Mesendoderm (in vitro differentiated cells): ENCODE data around the gene SSBP2.

Source experiments
- DNase-seq: peaks from one replicate; pipeline ENCODE4 v3.0.0; 2013
- H2AK5ac ChIP-seq: 2 replicates; pipeline ENCODE4 v1.6.1; 2013; ENCODE audit warnings: low read length, inconsistent platforms
- H2BK120ac ChIP-seq: 2 replicates; pipeline ENCODE4 v1.6.1; 2013; ENCODE audit warnings: low read depth, mild to moderate bottlenecking, low read length, moderate library complexity, mixed read lengths
- H2BK15ac ChIP-seq: replicated peaks from 2 replicates; pipeline ENCODE4 v1.6.1; 2013; ENCODE audit warnings: low read depth, mild to moderate bottlenecking, moderate library complexity
- H2BK5ac ChIP-seq: 2 replicates; pipeline ENCODE4 v1.6.1; 2013; ENCODE audit warnings: low read length, inconsistent platforms
- H3K18ac ChIP-seq: 2 replicates; pipeline ENCODE4 v1.6.1; 2013; ENCODE audit warnings: mild to moderate bottlenecking, low read length, mixed read lengths
- H3K23ac ChIP-seq: one replicate; pipeline ENCODE4 v1.6.1; 2013; ENCODE audit warnings: low read length
- H3K27ac ChIP-seq: 2 replicates; pipeline ENCODE4 v1.5.1; 2013; ENCODE audit warnings: low read depth, mild to moderate bottlenecking, inconsistent platforms, low read length, moderate library complexity
- H3K27me3 ChIP-seq: 2 replicates; pipeline ENCODE4 v1.6.1; 2013; ENCODE audit warnings: low read length, control low read depth, mild to moderate bottlenecking, inconsistent platforms; ENCODE audit not compliant: insufficient read depth, poor library complexity
- H3K36me3 ChIP-seq: 2 replicates; pipeline ENCODE4 v1.6.1; 2013; ENCODE audit warnings: low read length, inconsistent platforms; ENCODE audit not compliant: control insufficient read depth, insufficient read depth
- H3K4ac ChIP-seq: one replicate; pipeline ENCODE4 v1.6.1; 2013; ENCODE audit warnings: low read depth, mild to moderate bottlenecking, low read length, moderate library complexity
- H3K4me1 ChIP-seq: 2 replicates; pipeline ENCODE4 v1.6.1; 2013; ENCODE audit warnings: low read depth, low read length, inconsistent platforms; ENCODE audit not compliant: control insufficient read depth
- H3K4me2 ChIP-seq: 2 replicates; pipeline ENCODE4 v1.6.1; 2013; ENCODE audit warnings: low read length
- H3K4me3 ChIP-seq: 2 replicates; pipeline ENCODE4 v1.5.1; 2013; ENCODE audit warnings: mild to moderate bottlenecking, low read length
- H3K56ac ChIP-seq: one replicate; pipeline ENCODE4 v1.6.1; 2013; ENCODE audit warnings: low read length
- H3K79me1 ChIP-seq: 2 replicates; pipeline ENCODE4 v1.6.1; 2013; ENCODE audit warnings: low read length, inconsistent platforms
- H3K79me2 ChIP-seq: 2 replicates; pipeline ENCODE4 v1.6.1; 2013; ENCODE audit warnings: mild to moderate bottlenecking, low read length; ENCODE audit not compliant: control insufficient read depth, insufficient read depth
- H3K9ac ChIP-seq: 2 replicates; pipeline ENCODE4 v1.6.1; 2013; ENCODE audit warnings: low read length, inconsistent platforms
- H4K5ac ChIP-seq: one replicate; pipeline ENCODE4 v1.6.1; 2013; ENCODE audit warnings: low read length
- H4K8ac ChIP-seq: one replicate; pipeline ENCODE4 v1.6.1; 2013; ENCODE audit warnings: low read depth, mild to moderate bottlenecking, control low read depth, low read length, moderate library complexity
- WGBS: extraction: QIAGEN DNeasy Blood & Tissue Kit; methylation state at CpG from one replicate; pipeline ENCODE4 v1.1.7; 2013; ENCODE audit warnings: low lambda C conversion rate, missing lambda C conversion rate; ENCODE audit not compliant: insufficient coverage; ENCODE audit errors: extremely low coverage; 5-methylcytosine and 5-hydroxymethylcytosine counted together

The SSBP2 gene

GRCh38 chr5:81749192-81749560 lies 1.7 kb downstream of the SSBP2 start:
- Histone ChIP-seq H3K27me3 (no peaks in the 10 kb centered on the region), H3K79me1 (no peaks in the 10 kb centered on the region), H4K5ac (no peak overlapping the region), H3K18ac (peak overlapping the region; percentile 2), H3K23ac (no peak overlapping the region), H3K56ac (peak overlapping the region; percentile 76), H3K79me2 (no peaks in the 10 kb centered on the region), H3K27ac (no peak overlapping the region), H3K9ac (peak overlapping the region; percentile 23), H2BK120ac (no peak overlapping the region), H3K4me2 (peak overlapping the region; percentile 73), H4K8ac (no peak overlapping the region), H3K4me3 (no peak overlapping the region), H2AK5ac (no peak overlapping the region), H2BK5ac (no peak overlapping the region), H3K36me3 (no peaks in the 10 kb centered on the region), H3K4ac (no peak overlapping the region), H3K4me1 (peaks cover 3% of the 10 kb centered on the region), H2BK15ac (no peak overlapping the region)
- DNase-seq = no peak
- no CpG with 5 or more reads among the region's 6 CpGs for WGBS

GRCh38 chr5:81748556-81748955 lies 2.3 kb downstream of the SSBP2 start:
- H3K79me2 ChIP-seq = no peaks in the 10 kb centered on the region
- H2BK5ac ChIP-seq = no peak overlapping the region
- no peaks in the 10 kb centered on the region for H3K36me3 ChIP-seq
- H3K9ac ChIP-seq = no peak overlapping the region
- no peak overlapping the region for H3K4me2 ChIP-seq
- H4K5ac ChIP-seq = no peak overlapping the region
- H2BK120ac ChIP-seq = no peak overlapping the region
- no peak for DNase-seq
- H3K79me1 ChIP-seq = no peaks in the 10 kb centered on the region
- H3K4ac ChIP-seq = no peak overlapping the region
- H3K56ac ChIP-seq = no peak overlapping the region
- no peaks in the 10 kb centered on the region for H3K27me3 ChIP-seq
- no peak overlapping the region for H4K8ac ChIP-seq
- H3K27ac ChIP-seq = no peak overlapping the region
- no peak overlapping the region for H3K18ac ChIP-seq
- no peak overlapping the region for H2BK15ac ChIP-seq
- no peak overlapping the region for H3K23ac ChIP-seq
- H3K4me3 ChIP-seq = no peak overlapping the region
- no CpG with 5 or more reads among the region's 3 CpGs for WGBS
- peaks cover 3% of the 10 kb centered on the region for H3K4me1 ChIP-seq
- no peak overlapping the region for H2AK5ac ChIP-seq

GRCh38 chr5:81747030-81747429 lies 3.9 kb downstream of the SSBP2 start:
- H2BK120ac ChIP-seq = no peak overlapping the region
- H3K18ac ChIP-seq = no peak overlapping the region
- H2BK15ac ChIP-seq = no peak overlapping the region
- no peak overlapping the region for H2AK5ac ChIP-seq
- no peak overlapping the region for H4K5ac ChIP-seq
- WGBS = no CpG with 5 or more reads among the region's 2 CpGs
- no peak overlapping the region for H3K27ac ChIP-seq
- peaks cover under 1% of the 10 kb centered on the region for H3K4me1 ChIP-seq
- H3K23ac ChIP-seq = no peak overlapping the region
- no peak for DNase-seq
- no peak overlapping the region for H3K4ac ChIP-seq
- H2BK5ac ChIP-seq = no peak overlapping the region
- H3K56ac ChIP-seq = no peak overlapping the region
- H4K8ac ChIP-seq = no peak overlapping the region
- H3K79me1 ChIP-seq = peaks cover 1% of the 10 kb centered on the region
- no peaks in the 10 kb centered on the region for H3K27me3 ChIP-seq
- H3K9ac ChIP-seq = no peak overlapping the region
- no peaks in the 10 kb centered on the region for H3K79me2 ChIP-seq
- no peaks in the 10 kb centered on the region for H3K36me3 ChIP-seq
- no peak overlapping the region for H3K4me3 ChIP-seq
- no peak overlapping the region for H3K4me2 ChIP-seq

GRCh38 chr5:81740758-81741157 lies 10.1 kb downstream of the SSBP2 start:
- no CpG with 5 or more reads among the region's 2 CpGs for WGBS
- H3K4me2 ChIP-seq = no peak overlapping the region
- H3K4me1 ChIP-seq = no peaks in the 10 kb centered on the region
- no peak overlapping the region for H2BK120ac ChIP-seq
- H3K79me2 ChIP-seq = no peaks in the 10 kb centered on the region
- H2BK15ac ChIP-seq = no peak overlapping the region
- no peak for DNase-seq
- no peak overlapping the region for H3K56ac ChIP-seq
- H2BK5ac ChIP-seq = no peak overlapping the region
- H3K27me3 ChIP-seq = no peaks in the 10 kb centered on the region
- peaks cover 1% of the 10 kb centered on the region for H3K79me1 ChIP-seq
- H2AK5ac ChIP-seq = no peak overlapping the region
- no peaks in the 10 kb centered on the region for H3K36me3 ChIP-seq
- no peak overlapping the region for H3K27ac ChIP-seq
- H3K4me3 ChIP-seq = no peak overlapping the region
- no peak overlapping the region for H3K23ac ChIP-seq
- H3K18ac ChIP-seq = no peak overlapping the region
- H3K9ac ChIP-seq = no peak overlapping the region
- H4K5ac ChIP-seq = no peak overlapping the region
- no peak overlapping the region for H3K4ac ChIP-seq
- no peak overlapping the region for H4K8ac ChIP-seq

GRCh38 chr5:81739291-81739690 lies 11.6 kb downstream of the SSBP2 start:
- Histone ChIP-seq H4K8ac (no peak overlapping the region), H3K9ac (no peak overlapping the region), H3K79me1 (peaks cover 1% of the 10 kb centered on the region), H2AK5ac (no peak overlapping the region), H2BK15ac (no peak overlapping the region), H3K4me3 (no peak overlapping the region), H3K4me2 (no peak overlapping the region), H2BK120ac (no peak overlapping the region), H3K79me2 (no peaks in the 10 kb centered on the region), H3K4ac (no peak overlapping the region), H3K56ac (no peak overlapping the region), H3K18ac (no peak overlapping the region), H3K36me3 (no peaks in the 10 kb centered on the region), H3K27ac (no peak overlapping the region), H3K27me3 (no peaks in the 10 kb centered on the region), H2BK5ac (no peak overlapping the region), H4K5ac (no peak overlapping the region), H3K4me1 (no peaks in the 10 kb centered on the region), H3K23ac (no peak overlapping the region)
- DNase-seq = no peak
- no CpG with 5 or more reads among the region's 2 CpGs for WGBS

GRCh38 chr5:81729276-81729675 lies 21.6 kb downstream of the SSBP2 start:
- H3K79me1 ChIP-seq = no peaks in the 10 kb centered on the region
- H3K4me3 ChIP-seq = no peak overlapping the region
- H3K4me1 ChIP-seq = no peaks in the 10 kb centered on the region
- no peaks in the 10 kb centered on the region for H3K27me3 ChIP-seq
- no peak overlapping the region for H3K4ac ChIP-seq
- H3K4me2 ChIP-seq = no peak overlapping the region
- no peak overlapping the region for H4K5ac ChIP-seq
- H2BK15ac ChIP-seq = no peak overlapping the region
- no peak overlapping the region for H2BK5ac ChIP-seq
- no peak overlapping the region for H2AK5ac ChIP-seq
- no peak overlapping the region for H4K8ac ChIP-seq
- no peak overlapping the region for H3K56ac ChIP-seq
- no peak overlapping the region for H3K18ac ChIP-seq
- no peak for DNase-seq
- H3K23ac ChIP-seq = no peak overlapping the region
- no CpG with 5 or more reads among the region's 1 CpG for WGBS
- no peaks in the 10 kb centered on the region for H3K36me3 ChIP-seq
- H2BK120ac ChIP-seq = no peak overlapping the region
- H3K9ac ChIP-seq = no peak overlapping the region
- no peaks in the 10 kb centered on the region for H3K79me2 ChIP-seq
- no peak overlapping the region for H3K27ac ChIP-seq
